NCI-H2171 treated with DMSO at 0.1 percent for 48 hours (cell line): ENCODE data around the gene EPHB3.

ENCODE experiments used
- DNase-seq: peaks from one replicate; lab custom pipeline; 2025; lab: John Stamatoyannopoulos, UW

The EPHB3 gene

GRCh38 chr3:184543843-184544512, 17.6 kb upstream of the EPHB3 start:
- peak; percentile 81 for DNase-seq

GRCh38 chr3:184544513-184544861, 17.1 kb upstream of the EPHB3 start:
- no peak for DNase-seq

- DNase-seq: no peak
These were observed 15.8 kb upstream of the EPHB3 start for GRCh38 chr3:184545769-184546168.

- DNase-seq: no peak
These were observed 15.3 kb upstream of the EPHB3 start for GRCh38 chr3:184546252-184546651.

- DNase-seq: no peak
These were observed 11.6 kb upstream of the EPHB3 start for GRCh38 chr3:184549796-184550577.

- DNase-seq: no peak
These were observed 10.5 kb upstream of the EPHB3 start for GRCh38 chr3:184551103-184551502.

- DNase-seq: no peak
These were observed 9.8 kb upstream of the EPHB3 start for GRCh38 chr3:184551614-184552256.

GRCh38 chr3:184552296-184552695, 9.3 kb upstream of the EPHB3 start:
- DNase-seq: no peak

GRCh38 chr3:184552863-184553262, 8.7 kb upstream of the EPHB3 start:
- no peak for DNase-seq

- DNase-seq: no peak
These were observed 8.2 kb upstream of the EPHB3 start for GRCh38 chr3:184553385-184553784.

- DNase-seq: no peak
These were observed 7.1 kb upstream of the EPHB3 start for GRCh38 chr3:184554461-184554860.

GRCh38 chr3:184556582-184557347, 4.8 kb upstream of the EPHB3 start:
- DNase-seq: no peak

GRCh38 chr3:184557348-184557950, 4.1 kb upstream of the EPHB3 start:
- DNase-seq: no peak

GRCh38 chr3:184558726-184559125, 2.9 kb upstream of the EPHB3 start:
- no peak for DNase-seq

- DNase-seq: no peak
These were observed 2.2 kb upstream of the EPHB3 start for GRCh38 chr3:184559336-184559735.

GRCh38 chr3:184560531-184560930, 1.1 kb upstream of the EPHB3 start:
- no peak for DNase-seq

- no peak for DNase-seq
These were observed 610 bp downstream of the EPHB3 start for GRCh38 chr3:184561913-184562877.

GRCh38 chr3:184562878-184563560, 1.4 kb downstream of the EPHB3 start:
- peak; percentile 7 for DNase-seq

GRCh38 chr3:184563561-184563925, 2.0 kb downstream of the EPHB3 start:
- DNase-seq: no peak

GRCh38 chr3:184563941-184564684, 2.5 kb downstream of the EPHB3 start:
- no peak for DNase-seq
